GM23338 (cell line): ENCODE measurements around the gene TMEM140. TPM values are rescaled to one million over a fixed set of nuclear protein-coding genes. Genes with fewer than 3 reads are reported as not detected.

Experiments used
- ATAC-seq: fragments of 200-7000 bp; cut with Tn5 transposase; 3 replicates; pipeline ENCODE4 v1.9.1; 2020
- DNase-seq: peaks from one replicate; pipeline ENCODE4 v3.0.0-alpha.2; 2015; ENCODE audit warnings: low spot score
- H2AFZ ChIP-seq: fragments of 200-600 bp; sonication (generic); 2 replicates; pipeline ENCODE4 v1.8.0; 2016; ENCODE audit warnings: antibody characterized with exemption, mild to moderate bottlenecking, moderate library complexity
- H3F3A ChIP-seq: fragments of 200-600 bp; sonication (generic); replicated peaks from 2 replicates; pipeline ENCODE4 v1.8.0; 2017; ENCODE audit warnings: antibody characterized with exemption, mixed run types, low read depth
- H3K27ac ChIP-seq: fragments of 200-600 bp; sonication (generic); 2 replicates; pipeline ENCODE4 v1.6.1; 2016; ENCODE audit warnings: low read depth
- H3K27me3 ChIP-seq: fragments of 200-600 bp; sonication (generic); 2 replicates; pipeline ENCODE4 v1.8.0; 2016; ENCODE audit warnings: mild to moderate bottlenecking, mixed run types, moderate library complexity; ENCODE audit not compliant: insufficient read depth
- H3K36me3 ChIP-seq: fragments of 200-600 bp; sonication (generic); 2 replicates; pipeline ENCODE4 v1.8.0; 2016; ENCODE audit warnings: mild to moderate bottlenecking; ENCODE audit not compliant: insufficient read depth
- H3K4me1 ChIP-seq: fragments of 200-600 bp; sonication (generic); 2 replicates; pipeline ENCODE4 v1.8.0; 2016; ENCODE audit warnings: mild to moderate bottlenecking, moderate library complexity; ENCODE audit not compliant: insufficient read depth
- H3K4me2 ChIP-seq: fragments of 200-600 bp; sonication (generic); 2 replicates; pipeline ENCODE4 v1.7.1; 2017; ENCODE audit warnings: mixed run types
- H3K4me3 ChIP-seq: fragments of 200-600 bp; sonication (generic); 2 replicates; pipeline ENCODE4 v1.6.1; 2016; ENCODE audit warnings: mixed run types
- H3K79me2 ChIP-seq: fragments of 200-600 bp; sonication (generic); replicated peaks from 2 replicates; pipeline ENCODE4 v1.8.0; 2017; ENCODE audit warnings: mild to moderate bottlenecking; ENCODE audit not compliant: insufficient read depth
- H3K9me2 ChIP-seq: fragments of 200-600 bp; sonication (generic); 2 replicates; pipeline ENCODE4 v1.8.0; 2017; ENCODE audit not compliant: insufficient read depth
- H4K20me1 ChIP-seq: fragments of 200-600 bp; sonication (generic); replicated peaks from 2 replicates; pipeline ENCODE4 v1.8.0; 2017; ENCODE audit warnings: mild to moderate bottlenecking; ENCODE audit not compliant: insufficient read depth
- H3K27ac Mint-ChIP-seq: 2 replicates; pipeline ENCODE4 v1.8.0; 2020; ENCODE audit warnings: inconsistent platforms, mild to moderate bottlenecking, moderate library complexity, mixed read lengths
- H3K27me3 Mint-ChIP-seq: 3 replicates; pipeline ENCODE4 v1.8.0; 2022; ENCODE audit warnings: low read depth, mild to moderate bottlenecking, moderate library complexity, mixed read lengths, inconsistent platforms; ENCODE audit not compliant: insufficient read depth, poor library complexity
- H3K36me3 Mint-ChIP-seq: 3 replicates; pipeline ENCODE4 v1.8.0; 2021; ENCODE audit warnings: low read depth, mild to moderate bottlenecking, inconsistent platforms, moderate library complexity, mixed read lengths
- H3K4me1 Mint-ChIP-seq: 3 replicates; pipeline ENCODE4 v1.8.0; 2020; ENCODE audit warnings: mild to moderate bottlenecking, inconsistent platforms, mixed read lengths
- H3K4me3 Mint-ChIP-seq: 3 replicates; pipeline ENCODE4 v1.8.0; 2021; ENCODE audit warnings: moderate library complexity, mild to moderate bottlenecking, inconsistent platforms, mixed read lengths
- H3K9me3 Mint-ChIP-seq: 3 replicates; pipeline ENCODE4 v1.8.0; 2020; ENCODE audit warnings: moderate library complexity, mild to moderate bottlenecking, inconsistent platforms, mixed read lengths
- CREB1 ChIP-seq: fragments of 250-450 bp; sonication (Bioruptor Pico); IDR thresholded peaks from 2 replicates; pipeline ENCODE4 v1.5.0; 2020; ENCODE audit warnings: low read depth, mild to moderate bottlenecking, moderate library complexity
- EZH2 ChIP-seq: fragments of 200-600 bp; sonication (generic); IDR thresholded peaks from one replicate; pipeline ENCODE4 v1.8.0; 2017; ENCODE audit warnings: antibody characterized with exemption, mild to moderate bottlenecking, low read depth; ENCODE audit not compliant: unreplicated experiment
- EZH2phosphoT487 ChIP-seq: fragments of 200-600 bp; sonication (generic); IDR thresholded peaks from one replicate; pipeline ENCODE4 v1.8.1; 2018; ENCODE audit warnings: antibody characterized with exemption; ENCODE audit not compliant: unreplicated experiment
- JUNB ChIP-seq: IDR thresholded peaks from one replicate; pipeline ENCODE4 v1.6.1; 2016; ENCODE audit warnings: antibody characterized with exemption; ENCODE audit not compliant: unreplicated experiment
- NANOG ChIP-seq: IDR thresholded peaks from 2 replicates; pipeline ENCODE4 v1.6.1; 2016; ENCODE audit warnings: antibody characterized with exemption, borderline replicate concordance
- POLR2AphosphoS5 ChIP-seq: IDR thresholded peaks from 2 replicates; pipeline ENCODE4 v1.6.1; 2016; ENCODE audit warnings: antibody characterized with exemption, low read depth
- STAT1 ChIP-seq: IDR thresholded peaks from one replicate; pipeline ENCODE4 v1.6.1; 2016; ENCODE audit warnings: antibody characterized with exemption; ENCODE audit not compliant: unreplicated experiment
- ZNF114 ChIP-seq: fragments of 250-450 bp; sonication (Bioruptor Pico); IDR thresholded peaks from 2 replicates; pipeline ENCODE4 v1.5.0; 2020; ENCODE audit warnings: mild to moderate bottlenecking, moderate library complexity
- ZNF331 ChIP-seq: fragments of 250-450 bp; sonication (Bioruptor Pico); IDR thresholded peaks from 2 replicates; pipeline ENCODE4 v1.5.0; 2020; ENCODE audit warnings: low read depth, mild to moderate bottlenecking, moderate library complexity
- polyA plus RNA-seq: library from polyadenylated mRNA; unstranded; fragments of >200 nt; fragmentation: Nextera tagmentation; extraction: Ambion mirVana; gene quantifications from 2 replicates; pipeline ENCODE4 v1.2.1, GENCODE V29; 2016
- total RNA-seq: library from RNA; depleted of rRNA; stranded (reverse); fragments of >200 nt; shearing (Covaris generic); gene quantifications from 2 replicates; pipeline ENCODE4 v1.2.3, GENCODE V29; 2014
- TF ChIP-seq, protein P1 (sequence below): IDR thresholded peaks from 2 replicates; pipeline ENCODE4 v1.6.1; 2016; ENCODE audit warnings: antibody characterized with exemption
- TF ChIP-seq, protein P2 (sequence below), 2 experiments: fragments of 200-600 bp in 1 of 2; sonication (generic) in 1 of 2; conservative IDR thresholded peaks; 2 replicates each; pipeline versions ENCODE4 v1.5.1 to v1.6.1; 2016 to 2017; ENCODE audit warnings: antibody characterized with exemption in 2 of 2, low read depth in 2 of 2, mild to moderate bottlenecking in 2 of 2, moderate library complexity in 1 of 2
- TF ChIP-seq, protein P3 (sequence below): fragments of 250-450 bp; sonication (Bioruptor Pico); IDR thresholded peaks from 2 replicates; pipeline ENCODE4 v1.5.0; 2020; ENCODE audit warnings: mild to moderate bottlenecking, moderate library complexity
- TF ChIP-seq, protein P4 (sequence below): IDR thresholded peaks from one replicate; pipeline ENCODE4 v1.6.1; 2018; ENCODE audit warnings: antibody characterized with exemption; ENCODE audit not compliant: unreplicated experiment

The TMEM140 gene
- total and polyA plus RNA-seq, 2 experiments from 2014 or later = 2.7 TPM; not detected in 1

DNA sequence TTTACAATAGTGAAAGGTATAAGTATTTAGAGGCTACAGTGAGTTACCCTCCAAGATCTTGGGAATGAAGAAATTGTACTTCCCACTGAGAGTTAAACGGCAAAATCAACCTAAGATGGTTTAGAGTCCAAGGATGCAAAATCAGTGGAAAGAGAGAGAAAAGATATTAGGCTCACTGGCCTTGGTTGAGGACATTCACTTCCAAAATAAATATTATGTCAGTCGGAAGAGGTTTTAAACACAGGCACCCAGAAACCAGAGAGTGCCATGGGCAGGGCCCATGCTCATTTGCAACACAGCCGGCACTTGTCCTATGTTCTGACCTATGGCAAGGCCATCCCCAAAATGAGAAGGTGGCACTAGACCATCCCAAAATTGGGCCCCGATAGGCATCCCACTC, 67.3 kb downstream of the TMEM140 start:
- H3K4me1 ChIP-seq = peaks cover 11% of the 10 kb centered on the region
- H3K9me2 ChIP-seq = 0 out of 2 replicates have a peak, but pooled peaks cover 5% of the 10 kb centered on the region
- H3F3A ChIP-seq = no peaks in the 10 kb centered on the region
- H3K4me3 ChIP-seq = no peak overlapping the region
- H3K4me1 Mint-ChIP-seq = no peaks in the 10 kb centered on the region; the same call in 2 of the 3 replicates
- no peaks in the 10 kb centered on the region for H3K79me2 ChIP-seq
- H3K9me3 Mint-ChIP-seq = peaks cover 3% of the 10 kb centered on the region; the same call in 2 of the 3 replicates
- TF ChIP-seq JUNB (no peak), EZH2phosphoT487 (no peak), ZNF114 (no peak), POLR2AphosphoS5 (no peak), ZNF331 (no peak), NANOG (no peak), EZH2 (no peak), CREB1 (CRISPR knock-in tag) (no peak), STAT1 (no peak)
- TF ChIP-seq, protein P1, sequence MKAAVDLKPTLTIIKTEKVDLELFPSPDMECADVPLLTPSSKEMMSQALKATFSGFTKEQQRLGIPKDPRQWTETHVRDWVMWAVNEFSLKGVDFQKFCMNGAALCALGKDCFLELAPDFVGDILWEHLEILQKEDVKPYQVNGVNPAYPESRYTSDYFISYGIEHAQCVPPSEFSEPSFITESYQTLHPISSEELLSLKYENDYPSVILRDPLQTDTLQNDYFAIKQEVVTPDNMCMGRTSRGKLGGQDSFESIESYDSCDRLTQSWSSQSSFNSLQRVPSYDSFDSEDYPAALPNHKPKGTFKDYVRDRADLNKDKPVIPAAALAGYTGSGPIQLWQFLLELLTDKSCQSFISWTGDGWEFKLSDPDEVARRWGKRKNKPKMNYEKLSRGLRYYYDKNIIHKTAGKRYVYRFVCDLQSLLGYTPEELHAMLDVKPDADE = no peak
- TF ChIP-seq, protein P2, sequence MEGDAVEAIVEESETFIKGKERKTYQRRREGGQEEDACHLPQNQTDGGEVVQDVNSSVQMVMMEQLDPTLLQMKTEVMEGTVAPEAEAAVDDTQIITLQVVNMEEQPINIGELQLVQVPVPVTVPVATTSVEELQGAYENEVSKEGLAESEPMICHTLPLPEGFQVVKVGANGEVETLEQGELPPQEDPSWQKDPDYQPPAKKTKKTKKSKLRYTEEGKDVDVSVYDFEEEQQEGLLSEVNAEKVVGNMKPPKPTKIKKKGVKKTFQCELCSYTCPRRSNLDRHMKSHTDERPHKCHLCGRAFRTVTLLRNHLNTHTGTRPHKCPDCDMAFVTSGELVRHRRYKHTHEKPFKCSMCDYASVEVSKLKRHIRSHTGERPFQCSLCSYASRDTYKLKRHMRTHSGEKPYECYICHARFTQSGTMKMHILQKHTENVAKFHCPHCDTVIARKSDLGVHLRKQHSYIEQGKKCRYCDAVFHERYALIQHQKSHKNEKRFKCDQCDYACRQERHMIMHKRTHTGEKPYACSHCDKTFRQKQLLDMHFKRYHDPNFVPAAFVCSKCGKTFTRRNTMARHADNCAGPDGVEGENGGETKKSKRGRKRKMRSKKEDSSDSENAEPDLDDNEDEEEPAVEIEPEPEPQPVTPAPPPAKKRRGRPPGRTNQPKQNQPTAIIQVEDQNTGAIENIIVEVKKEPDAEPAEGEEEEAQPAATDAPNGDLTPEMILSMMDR (conservative IDR thresholded peaks at IDR 0.05; ENCODE audit: low read depth in 2 of 2) = no peak
- TF ChIP-seq, protein P3, sequence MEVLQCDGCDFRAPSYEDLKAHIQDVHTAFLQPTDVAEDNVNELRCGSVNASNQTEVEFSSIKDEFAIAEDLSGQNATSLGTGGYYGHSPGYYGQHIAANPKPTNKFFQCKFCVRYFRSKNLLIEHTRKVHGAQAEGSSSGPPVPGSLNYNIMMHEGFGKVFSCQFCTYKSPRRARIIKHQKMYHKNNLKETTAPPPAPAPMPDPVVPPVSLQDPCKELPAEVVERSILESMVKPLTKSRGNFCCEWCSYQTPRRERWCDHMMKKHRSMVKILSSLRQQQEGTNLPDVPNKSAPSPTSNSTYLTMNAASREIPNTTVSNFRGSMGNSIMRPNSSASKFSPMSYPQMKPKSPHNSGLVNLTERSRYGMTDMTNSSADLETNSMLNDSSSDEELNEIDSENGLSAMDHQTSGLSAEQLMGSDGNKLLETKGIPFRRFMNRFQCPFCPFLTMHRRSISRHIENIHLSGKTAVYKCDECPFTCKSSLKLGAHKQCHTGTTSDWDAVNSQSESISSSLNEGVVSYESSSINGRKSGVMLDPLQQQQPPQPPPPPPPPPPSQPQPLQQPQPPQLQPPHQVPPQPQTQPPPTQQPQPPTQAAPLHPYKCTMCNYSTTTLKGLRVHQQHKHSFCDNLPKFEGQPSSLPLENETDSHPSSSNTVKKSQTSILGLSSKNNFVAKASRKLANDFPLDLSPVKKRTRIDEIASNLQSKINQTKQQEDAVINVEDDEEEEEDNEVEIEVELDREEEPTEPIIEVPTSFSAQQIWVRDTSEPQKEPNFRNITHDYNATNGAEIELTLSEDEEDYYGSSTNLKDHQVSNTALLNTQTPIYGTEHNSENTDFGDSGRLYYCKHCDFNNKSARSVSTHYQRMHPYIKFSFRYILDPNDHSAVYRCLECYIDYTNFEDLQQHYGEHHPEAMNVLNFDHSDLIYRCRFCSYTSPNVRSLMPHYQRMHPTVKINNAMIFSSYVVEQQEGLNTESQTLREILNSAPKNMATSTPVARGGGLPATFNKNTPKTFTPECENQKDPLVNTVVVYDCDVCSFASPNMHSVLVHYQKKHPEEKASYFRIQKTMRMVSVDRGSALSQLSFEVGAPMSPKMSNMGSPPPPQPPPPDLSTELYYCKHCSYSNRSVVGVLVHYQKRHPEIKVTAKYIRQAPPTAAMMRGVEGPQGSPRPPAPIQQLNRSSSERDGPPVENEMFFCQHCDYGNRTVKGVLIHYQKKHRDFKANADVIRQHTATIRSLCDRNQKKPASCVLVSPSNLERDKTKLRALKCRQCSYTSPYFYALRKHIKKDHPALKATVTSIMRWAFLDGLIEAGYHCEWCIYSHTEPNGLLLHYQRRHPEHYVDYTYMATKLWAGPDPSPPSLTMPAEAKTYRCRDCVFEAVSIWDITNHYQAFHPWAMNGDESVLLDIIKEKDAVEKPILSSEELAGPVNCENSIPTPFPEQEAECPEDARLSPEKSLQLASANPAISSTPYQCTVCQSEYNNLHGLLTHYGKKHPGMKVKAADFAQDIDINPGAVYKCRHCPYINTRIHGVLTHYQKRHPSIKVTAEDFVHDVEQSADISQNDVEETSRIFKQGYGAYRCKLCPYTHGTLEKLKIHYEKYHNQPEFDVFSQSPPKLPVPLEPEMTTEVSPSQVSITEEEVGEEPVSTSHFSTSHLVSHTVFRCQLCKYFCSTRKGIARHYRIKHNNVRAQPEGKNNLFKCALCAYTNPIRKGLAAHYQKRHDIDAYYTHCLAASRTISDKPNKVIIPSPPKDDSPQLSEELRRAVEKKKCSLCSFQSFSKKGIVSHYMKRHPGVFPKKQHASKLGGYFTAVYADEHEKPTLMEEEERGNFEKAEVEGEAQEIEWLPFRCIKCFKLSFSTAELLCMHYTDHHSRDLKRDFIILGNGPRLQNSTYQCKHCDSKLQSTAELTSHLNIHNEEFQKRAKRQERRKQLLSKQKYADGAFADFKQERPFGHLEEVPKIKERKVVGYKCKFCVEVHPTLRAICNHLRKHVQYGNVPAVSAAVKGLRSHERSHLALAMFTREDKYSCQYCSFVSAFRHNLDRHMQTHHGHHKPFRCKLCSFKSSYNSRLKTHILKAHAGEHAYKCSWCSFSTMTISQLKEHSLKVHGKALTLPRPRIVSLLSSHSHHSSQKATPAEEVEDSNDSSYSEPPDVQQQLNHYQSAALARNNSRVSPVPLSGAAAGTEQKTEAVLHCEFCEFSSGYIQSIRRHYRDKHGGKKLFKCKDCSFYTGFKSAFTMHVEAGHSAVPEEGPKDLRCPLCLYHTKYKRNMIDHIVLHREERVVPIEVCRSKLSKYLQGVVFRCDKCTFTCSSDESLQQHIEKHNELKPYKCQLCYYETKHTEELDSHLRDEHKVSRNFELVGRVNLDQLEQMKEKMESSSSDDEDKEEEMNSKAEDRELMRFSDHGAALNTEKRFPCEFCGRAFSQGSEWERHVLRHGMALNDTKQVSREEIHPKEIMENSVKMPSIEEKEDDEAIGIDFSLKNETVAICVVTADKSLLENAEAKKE (CRISPR knock-in tag) = no peak
- TF ChIP-seq, protein P4, sequence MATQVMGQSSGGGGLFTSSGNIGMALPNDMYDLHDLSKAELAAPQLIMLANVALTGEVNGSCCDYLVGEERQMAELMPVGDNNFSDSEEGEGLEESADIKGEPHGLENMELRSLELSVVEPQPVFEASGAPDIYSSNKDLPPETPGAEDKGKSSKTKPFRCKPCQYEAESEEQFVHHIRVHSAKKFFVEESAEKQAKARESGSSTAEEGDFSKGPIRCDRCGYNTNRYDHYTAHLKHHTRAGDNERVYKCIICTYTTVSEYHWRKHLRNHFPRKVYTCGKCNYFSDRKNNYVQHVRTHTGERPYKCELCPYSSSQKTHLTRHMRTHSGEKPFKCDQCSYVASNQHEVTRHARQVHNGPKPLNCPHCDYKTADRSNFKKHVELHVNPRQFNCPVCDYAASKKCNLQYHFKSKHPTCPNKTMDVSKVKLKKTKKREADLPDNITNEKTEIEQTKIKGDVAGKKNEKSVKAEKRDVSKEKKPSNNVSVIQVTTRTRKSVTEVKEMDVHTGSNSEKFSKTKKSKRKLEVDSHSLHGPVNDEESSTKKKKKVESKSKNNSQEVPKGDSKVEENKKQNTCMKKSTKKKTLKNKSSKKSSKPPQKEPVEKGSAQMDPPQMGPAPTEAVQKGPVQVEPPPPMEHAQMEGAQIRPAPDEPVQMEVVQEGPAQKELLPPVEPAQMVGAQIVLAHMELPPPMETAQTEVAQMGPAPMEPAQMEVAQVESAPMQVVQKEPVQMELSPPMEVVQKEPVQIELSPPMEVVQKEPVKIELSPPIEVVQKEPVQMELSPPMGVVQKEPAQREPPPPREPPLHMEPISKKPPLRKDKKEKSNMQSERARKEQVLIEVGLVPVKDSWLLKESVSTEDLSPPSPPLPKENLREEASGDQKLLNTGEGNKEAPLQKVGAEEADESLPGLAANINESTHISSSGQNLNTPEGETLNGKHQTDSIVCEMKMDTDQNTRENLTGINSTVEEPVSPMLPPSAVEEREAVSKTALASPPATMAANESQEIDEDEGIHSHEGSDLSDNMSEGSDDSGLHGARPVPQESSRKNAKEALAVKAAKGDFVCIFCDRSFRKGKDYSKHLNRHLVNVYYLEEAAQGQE = no peak
- H3K27me3 Mint-ChIP-seq = peaks cover 11% of the 10 kb centered on the region
- H3K4me3 Mint-ChIP-seq = no peak overlapping the region
- H3K4me2 ChIP-seq = no peak overlapping the region
- peaks cover 8% of the 10 kb centered on the region for H3K27me3 ChIP-seq
- H2AFZ ChIP-seq = no peak overlapping the region
- no peak overlapping the region for H3K27ac Mint-ChIP-seq
- no peak for DNase-seq
- H4K20me1 ChIP-seq = no peaks in the 10 kb centered on the region
- no peaks in the 10 kb centered on the region for H3K36me3 ChIP-seq
- no peak for ATAC-seq
- no peaks in the 10 kb centered on the region for H3K36me3 Mint-ChIP-seq
- no peak overlapping the region for H3K27ac ChIP-seq
